Esophagus muscularis mucosa (tissue), 4 donors: ENCODE data around the gene RXRB. TPM values are rescaled to one million over a fixed set of nuclear protein-coding genes. Genes with fewer than 3 reads are reported as not detected.

Experiments
- DNase-seq: peaks from one replicate; pipeline ENCODE4 v3.0.0-alpha.2; 2017; ENCODE audit errors: extremely low spot score
- H3K27ac ChIP-seq, 4 donors: fragments of 200-600 bp; sonication (generic); replicated peaks in 1 of 4; 1 replicate in 3 of 4; 2 replicates in 1 of 4; pipeline ENCODE4 v1.5.1; 2016 to 2019; ENCODE audit warnings: mild to moderate bottlenecking in 1 of 4
- H3K27me3 ChIP-seq, 4 donors: fragments of 200-600 bp; sonication (generic); one replicate each; pipeline versions ENCODE4 v1.5.1 to v1.6.0; 2016 to 2019
- H3K36me3 ChIP-seq, 4 donors: fragments of 200-600 bp; sonication (generic); one replicate each; pipeline ENCODE4 v1.5.1; 2016 to 2019
- H3K4me1 ChIP-seq, 4 donors: fragments of 200-600 bp; sonication (generic); one replicate each; pipeline ENCODE4 v1.5.1; 2016 to 2019
- H3K4me3 ChIP-seq, 4 donors: fragments of 200-600 bp; sonication (generic); 1 replicate in 2 of 4; 2 replicates in 2 of 4; pipeline ENCODE4 v1.5.1; 2016 to 2019; ENCODE audit warnings: mild to moderate bottlenecking in 4 of 4, moderate library complexity in 1 of 4
- H3K9me3 ChIP-seq, 4 donors: fragments of 200-600 bp; sonication (generic); 1 replicate in 3 of 4; 2 replicates in 1 of 4; pipeline ENCODE4 v1.5.1; 2016 to 2019
- CTCF ChIP-seq, 3 experiments: fragments of 200-600 bp in 2 of 3; fragments of 450-650 bp in 1 of 3; sonication (generic) in 2 of 3; IDR thresholded peaks; one replicate each; pipeline ENCODE4 v1.5.1; 2017 to 2019; ENCODE audit warnings: antibody characterized with exemption in 3 of 3, mild to moderate bottlenecking in 2 of 3, moderate library complexity in 1 of 3
- POLR2A ChIP-seq: fragments of 450-650 bp; IDR thresholded peaks from one replicate; pipeline ENCODE4 v1.6.1; 2017; ENCODE audit warnings: antibody characterized with exemption, moderate library complexity, mild to moderate bottlenecking, low read depth
- POLR2AphosphoS5 ChIP-seq, 2 donors: sonication (generic); formaldehyde crosslinking; IDR thresholded peaks; one replicate each; pipeline ENCODE4 v1.6.1; 2017; ENCODE audit warnings: antibody characterized with exemption in 2 of 2
- WGBS: methylation state at CpG from one replicate; pipeline ENCODE4 v1.1.5; 2018; 5-methylcytosine and 5-hydroxymethylcytosine counted together
- intact Hi-C: fragments of 100-400 bp; cut with DNase I; formaldehyde crosslinking; loops from one replicate; pipeline ENCODE4 v1.15.1; 2023
- small RNA-seq, 3 donors: library from RNA; depleted of rRNA; stranded (forward); fragments of <200 nt; gene quantifications; one replicate each; pipeline ENCODE3, GENCODE V24; 2016
- total RNA-seq, 4 donors: library from RNA; depleted of rRNA; stranded (reverse); fragments of >200 nt; gene quantifications; one replicate each; pipeline versions ENCODE4 v1.1.0 to v1.2.1, GENCODE V29; 2016

RXRB gene
- total RNA-seq, 4 donors from 2014 or later, result 21.5 to 34.1 (median 32.2) TPM

GRCh38 chr6:33147807-33148666, 52.4 kb downstream of the RXRB start:
- Histone ChIP-seq H3K27ac (no peak overlapping the region), H3K4me3 (no peak overlapping the region), H3K4me1 (no peaks in the 10 kb centered on the region), H3K36me3 (no peaks in the 10 kb centered on the region), H3K9me3 (peaks cover 0 to 11% (median 9%) of the 10 kb centered on the region in 4 donors), H3K27me3 (peaks cover 0 to 44% (median 3%) of the 10 kb centered on the region in 4 donors)
- 44% methylated on average over 8 of the region's 8 CpGs for WGBS
- no peak for DNase-seq
- intact Hi-C loops, result loop anchor here (5.0 kb wide), 1 partner anchor 136 kb away; no protein-coding TSS in a partner anchor
- peak; percentile 53 to 80 (median 58) for TF ChIP-seq CTCF (IDR thresholded peaks at IDR 0.05)
- TF ChIP-seq POLR2AphosphoS5 (IDR thresholded peaks at IDR 0.05), result no peak

GRCh38 chr6:33144373-33144772, 56.1 kb downstream of the RXRB start:
- intact Hi-C loops, result no loop called here

More at GRCh38 chr6:33144373-33144772, 56.1 kb downstream of the RXRB start:
- WGBS, result 47% methylated on average over 1 of the region's 1 CpG
- no peak for DNase-seq
- H3K9me3 ChIP-seq, result no peaks in the 10 kb centered on the region
- no peak for TF ChIP-seq CTCF (IDR thresholded peaks at IDR 0.05)
- TF ChIP-seq POLR2A, result no peak
- no peak for TF ChIP-seq POLR2AphosphoS5 (IDR thresholded peaks at IDR 0.05)
- H3K36me3 ChIP-seq, result no peaks in the 10 kb centered on the region
- no peaks in the 10 kb centered on the region for H3K4me1 ChIP-seq
- peaks cover 0 to 34% (median 6%) of the 10 kb centered on the region in 4 donors for H3K27me3 ChIP-seq
- no peak overlapping the region for H3K4me3 ChIP-seq
- no peak overlapping the region for H3K27ac ChIP-seq

Small RNAs within 50 kb of the gene (small RNA-seq; reads per million reads assigned to genes)
- 1.5 to 1.7 (median 1.7) reads per million in 3 donors for gene MIR219A1
- gene RNY4P10, result 0.17 to 4.6 (median 0.34) reads per million in 3 donors

Other genes starting within 250 kb of the RXRB start
- gene HLA-DMA, start 247.6 kb downstream of the RXRB start, total RNA-seq, result 10 to 100 TPM; 17.2 to 26.0 (median 21.6) TPM
- 100 to 1,000 TPM; 107 to 148 (median 118) TPM for gene BRD2, start 232.1 kb downstream of the RXRB start, total RNA-seq
- gene HLA-DOA, start 191.1 kb downstream of the RXRB start, total RNA-seq, result 10 to 100 TPM in 2 of 4 donors, 1 to 10 TPM in 2; 3.8 to 11.5 (median 8.3) TPM
- 10 to 100 TPM; 28.5 to 91.3 (median 65.9) TPM for gene HLA-DPA1, start 127.0 kb downstream of the RXRB start, total RNA-seq
- gene HLA-DPB1, start 124.7 kb downstream of the RXRB start, total RNA-seq, result 10 to 100 TPM; 38.6 to 95.8 (median 61.7) TPM
- gene COL11A2, start 8.2 kb downstream of the RXRB start, total RNA-seq, result 1 to 10 TPM in 1 of 4 donors, under 1 TPM in 2, not detected in 1; 0.17 to 1.1 (median 0.19) TPM
- 10 to 100 TPM; 43.6 to 80.1 (median 62.3) TPM for gene SLC39A7, start 202 bp upstream of the RXRB start, total RNA-seq
- gene HSD17B8, start 4.0 kb upstream of the RXRB start, total RNA-seq, result 10 to 100 TPM in 3 of 4 donors, 1 to 10 TPM in 1; 2.0 to 15.0 (median 12.9) TPM
- gene RING1, start 7.8 kb upstream of the RXRB start, total RNA-seq, result 10 to 100 TPM; 15.0 to 25.3 (median 20.6) TPM
- gene VPS52, start 71.2 kb upstream of the RXRB start, total RNA-seq, result 10 to 100 TPM; 22.5 to 34.9 (median 31.8) TPM
- 1,000 to 10,000 TPM; 1,642 to 3,082 (median 2,562) TPM for gene RPS18, start 71.4 kb upstream of the RXRB start, total RNA-seq
- 10 to 100 TPM; 13.1 to 26.8 (median 24.2) TPM for gene B3GALT4, start 76.5 kb upstream of the RXRB start, total RNA-seq
- gene WDR46, start 88.6 kb upstream of the RXRB start, total RNA-seq, result 10 to 100 TPM; 30.5 to 42.6 (median 35.7) TPM
- 10 to 100 TPM; 29.1 to 54.2 (median 43.7) TPM for gene PFDN6, start 88.9 kb upstream of the RXRB start, total RNA-seq
- 10 to 100 TPM; 38.2 to 89.3 (median 65.3) TPM for gene RGL2, start 98.3 kb upstream of the RXRB start, total RNA-seq
- gene TAPBP, start 113.4 kb upstream of the RXRB start, total RNA-seq, result 100 to 1,000 TPM in 1 of 4 donors, 10 to 100 TPM in 3; 69.8 to 150 (median 86.6) TPM
- gene ZBTB22, start 117.1 kb upstream of the RXRB start, total RNA-seq, result 10 to 100 TPM; 12.9 to 24.2 (median 15.8) TPM
- gene DAXX, start 122.3 kb upstream of the RXRB start, total RNA-seq, result 10 to 100 TPM; 29.5 to 51.1 (median 40.9) TPM
- gene KIFC1, start 191.2 kb upstream of the RXRB start, total RNA-seq, result 1 to 10 TPM in 1 of 4 donors, under 1 TPM in 2, not detected in 1; 0.39 to 1.1 (median 0.42) TPM
- 10 to 100 TPM; 68.5 to 91.5 (median 84.9) TPM for gene PHF1, start 210.3 kb upstream of the RXRB start, total RNA-seq
- gene CUTA, start 217.4 kb upstream of the RXRB start, total RNA-seq, result 100 to 1,000 TPM; 109 to 136 (median 123) TPM
- gene SYNGAP1, start 219.4 kb upstream of the RXRB start, total RNA-seq, result 10 to 100 TPM in 3 of 4 donors, 1 to 10 TPM in 1; 8.0 to 17.6 (median 13.2) TPM